Amygdala (tissue), 56 donors: ENCODE results near the gene C14orf119.
"Not testable (repeated sequence)": the region's sequence is repeated elsewhere in the genome, so short reads cannot be mapped to it uniquely, and the experiment has no call there.

ENCODE experiments used
- DNase-seq, 56 donors: peaks; one replicate each; lab custom pipeline; 2025; lab: John Stamatoyannopoulos, UW

The C14orf119 gene

GRCh38 chr14:23105348-23105824, 10.1 kb downstream of the C14orf119 start:
- DNase-seq: no peak

GRCh38 chr14:23106747-23107045, 11.4 kb downstream of the C14orf119 start:
- no peak for DNase-seq

- not testable (repeated sequence) for DNase-seq
Observed at GRCh38 chr14:23107620-23108019, 12.3 kb downstream of the C14orf119 start.

- DNase-seq: not testable (repeated sequence)
Observed at GRCh38 chr14:23108169-23108568, 12.9 kb downstream of the C14orf119 start.

GRCh38 chr14:23109769-23110168, 14.5 kb downstream of the C14orf119 start:
- DNase-seq: no peak

GRCh38 chr14:23110579-23111365, 15.5 kb downstream of the C14orf119 start:
- no peak for DNase-seq

- no peak for DNase-seq
Observed at GRCh38 chr14:23112359-23113178, 17.3 kb downstream of the C14orf119 start.

- no peak for DNase-seq
Observed at GRCh38 chr14:23113431-23114119, 18.3 kb downstream of the C14orf119 start.

GRCh38 chr14:23114120-23114458, 18.8 kb downstream of the C14orf119 start:
- DNase-seq: no peak

- no peak for DNase-seq
Observed at GRCh38 chr14:23114669-23115038, 19.3 kb downstream of the C14orf119 start.

GRCh38 chr14:23115039-23115731, 19.9 kb downstream of the C14orf119 start:
- DNase-seq: no peak

GRCh38 chr14:23115918-23116317, 20.6 kb downstream of the C14orf119 start:
- no peak for DNase-seq

GRCh38 chr14:23117371-23118020, 22.2 kb downstream of the C14orf119 start:
- no peak for DNase-seq

- no peak for DNase-seq
Observed at GRCh38 chr14:23118506-23119362, 23.4 kb downstream of the C14orf119 start, which contains the start of gene CEBPE. TSS of gene CEBPE (minus strand) at chr14:23119255. CDS start at chr14:23119091, 164 bp downstream.

- DNase-seq: peak in 1 of 56 donors; percentile 11
Observed at GRCh38 chr14:23119363-23120327, 24.3 kb downstream of the C14orf119 start.

GRCh38 chr14:23120541-23121251, 25.4 kb downstream of the C14orf119 start:
- DNase-seq: peak in 55 of 56 donors; percentile 18 to 93 (median 76)

- peak in 1 of 56 donors; percentile 11 for DNase-seq
Observed at GRCh38 chr14:23121361-23121771, 26.1 kb downstream of the C14orf119 start.
